Purkinje cell (primary cell): Measurements from ENCODE around the gene GDE1. TPM values are rescaled to one million over a fixed set of nuclear protein-coding genes. Genes with fewer than 3 reads are reported as not detected.

Experiments
- polyA plus RNA-seq: library from polyadenylated mRNA; unstranded; fragments of >200 nt; fragmentation: Nextera tagmentation; gene quantifications from 2 replicates; pipeline ENCODE4 v1.2.1, GENCODE V29; 2014

The GDE1 gene, protein sequence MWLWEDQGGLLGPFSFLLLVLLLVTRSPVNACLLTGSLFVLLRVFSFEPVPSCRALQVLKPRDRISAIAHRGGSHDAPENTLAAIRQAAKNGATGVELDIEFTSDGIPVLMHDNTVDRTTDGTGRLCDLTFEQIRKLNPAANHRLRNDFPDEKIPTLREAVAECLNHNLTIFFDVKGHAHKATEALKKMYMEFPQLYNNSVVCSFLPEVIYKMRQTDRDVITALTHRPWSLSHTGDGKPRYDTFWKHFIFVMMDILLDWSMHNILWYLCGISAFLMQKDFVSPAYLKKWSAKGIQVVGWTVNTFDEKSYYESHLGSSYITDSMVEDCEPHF
- 142 and 151 TPM in 2 replicates for polyA plus RNA-seq

DNA sequence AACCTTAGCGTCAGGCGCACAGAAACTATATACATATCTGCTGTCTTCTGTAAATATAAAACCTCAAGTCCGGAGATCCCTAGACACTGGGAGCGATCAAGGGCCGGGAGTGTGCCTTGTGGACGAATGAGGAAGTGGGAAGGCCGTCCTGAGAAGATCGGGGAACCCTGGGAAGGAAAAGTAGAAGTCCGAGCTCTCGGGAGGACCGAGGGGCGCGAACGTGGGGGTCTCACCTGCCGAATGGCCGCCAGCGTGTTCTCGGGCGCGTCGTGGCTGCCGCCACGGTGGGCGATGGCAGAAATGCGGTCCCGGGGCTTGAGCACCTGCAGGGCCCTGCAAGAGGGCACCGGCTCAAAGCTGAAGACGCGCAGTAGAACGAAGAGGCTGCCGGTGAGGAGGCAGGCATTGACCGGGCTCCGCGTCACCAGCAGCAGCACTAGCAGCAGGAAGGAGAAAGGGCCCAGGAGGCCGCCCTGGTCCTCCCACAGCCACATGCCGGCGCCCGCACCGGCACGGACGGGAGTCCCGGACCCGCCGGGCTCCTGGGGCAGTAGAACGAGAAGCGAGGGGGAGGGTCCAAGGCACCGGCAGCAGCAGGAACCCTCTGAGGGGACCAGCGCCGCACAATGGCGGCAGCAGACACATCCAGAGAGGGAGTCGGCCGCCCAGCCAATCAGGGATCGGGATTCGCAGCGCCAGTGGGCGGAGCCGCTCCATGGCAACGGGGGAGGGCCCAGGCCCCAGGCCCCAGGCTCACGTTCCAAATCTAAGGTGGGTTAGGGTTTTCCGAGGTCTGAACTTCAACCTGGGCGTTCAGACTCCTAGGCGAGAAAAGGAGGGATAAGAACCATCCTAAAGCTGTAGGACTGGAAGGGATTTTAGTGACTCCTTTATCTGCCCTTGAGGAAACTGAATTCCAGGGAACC, at the start of gene GDE1:
Gene GDE1 (minus strand): TSS at position 628 of the 926 bp plus-strand sequence. CDS start 134 bp downstream, at position 494.

DNA sequence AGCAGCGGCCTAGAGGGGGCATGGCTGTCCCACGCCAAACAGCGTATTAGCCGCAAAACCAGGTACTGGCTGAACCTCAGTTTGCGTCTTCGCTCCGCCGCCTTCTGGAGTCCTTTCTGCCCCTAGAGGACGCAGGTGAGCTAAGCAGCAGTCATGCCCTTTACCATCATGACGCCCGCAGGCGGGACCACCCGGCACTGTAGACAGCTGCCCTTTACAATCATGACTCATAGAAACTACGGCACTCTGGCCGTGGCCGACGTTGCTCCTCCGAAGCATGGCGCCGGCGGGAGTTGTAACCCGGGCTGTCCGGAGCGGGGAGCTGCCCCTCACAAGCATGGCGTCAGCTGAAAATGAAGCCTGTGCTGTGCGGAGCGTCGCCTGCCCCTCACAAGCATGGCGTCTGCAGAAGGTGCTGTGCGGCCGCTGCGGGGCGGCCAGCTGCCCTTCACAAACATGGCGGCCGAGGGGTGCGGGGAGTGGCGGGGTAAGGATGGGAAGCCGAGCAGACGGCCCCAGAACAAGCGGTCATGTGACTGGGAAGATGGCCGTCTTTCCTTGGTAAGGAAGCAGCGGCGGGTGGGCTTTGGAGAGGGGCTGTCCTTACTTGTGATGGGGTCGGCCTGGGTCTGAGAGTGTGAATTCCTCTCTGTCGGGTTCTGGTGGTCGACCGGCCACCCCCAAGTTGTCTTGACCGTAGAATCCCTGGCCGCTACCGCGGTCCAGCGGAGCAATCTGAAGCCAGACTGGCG, 33.5 kb upstream of the GDE1 start, which contains the start of gene VPS35L:
Gene VPS35L (plus strand): TSS at position 518 of the 752 bp plus-strand sequence. CDS start 27 bp downstream, at position 545.

DNA sequence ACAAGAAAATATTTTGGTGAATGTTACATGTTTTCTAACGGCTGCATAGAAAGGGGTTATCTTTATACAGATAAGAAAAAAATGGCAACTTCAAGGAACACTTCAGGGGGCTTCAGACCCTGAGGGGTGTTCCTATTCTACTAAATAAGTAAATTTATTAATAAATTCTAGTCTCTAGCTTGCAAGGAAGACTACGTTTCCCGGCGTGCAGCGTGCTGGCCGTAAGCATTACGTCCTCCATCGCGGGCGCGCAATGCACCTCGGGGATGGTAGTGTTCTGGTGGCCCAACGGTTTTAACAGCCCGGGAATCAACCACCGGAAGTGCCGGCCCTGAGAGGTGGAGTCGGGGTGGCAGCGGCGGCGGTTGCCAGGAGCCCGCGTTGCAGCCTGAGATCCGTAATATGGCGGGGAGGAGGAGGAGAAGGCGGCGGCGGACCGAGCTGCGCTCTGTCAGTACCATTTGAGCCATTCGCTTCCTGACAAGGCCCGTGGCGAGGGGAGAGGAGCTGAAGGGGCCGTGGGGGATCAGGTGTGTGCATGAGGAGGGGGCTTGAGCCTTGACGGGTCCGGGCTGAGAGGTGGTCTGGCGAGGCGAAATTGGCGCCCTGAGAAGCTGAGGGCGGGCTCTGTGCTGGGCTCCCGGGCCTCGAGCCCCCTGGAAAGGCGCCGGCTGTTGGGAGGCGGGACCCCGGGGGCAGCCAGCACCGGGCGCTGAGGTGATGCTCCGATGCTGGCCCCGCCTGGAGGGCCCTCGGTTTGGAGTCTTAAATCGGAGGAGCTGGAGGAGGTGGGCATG, 1.9 kb upstream of the GDE1 start, which contains the start of gene CCP110:
Gene CCP110 (plus strand): TSS at position 384 of the 797 bp plus-strand sequence. CDS start 3,940 bp downstream, outside the sequence.

Other genes starting within 250 kb of the GDE1 start
- gene CLEC19A, start 236.4 kb downstream of the GDE1 start, polyA plus RNA-seq: 4.4 TPM in 1 of 2 replicates, not detected in the other
- gene TMC5, start 104.2 kb downstream of the GDE1 start, polyA plus RNA-seq: not detected in 2 replicates
- 18.2 and 23.0 TPM in 2 replicates for gene CCP110, start 1.8 kb upstream of the GDE1 start, polyA plus RNA-seq
- gene VPS35L, start 33.6 kb upstream of the GDE1 start, polyA plus RNA-seq: 27.4 and 51.9 TPM in 2 replicates
- 31.2 and 43.8 TPM in 2 replicates for gene KNOP1, start 196.1 kb upstream of the GDE1 start, polyA plus RNA-seq
- gene IQCK, start 196.2 kb upstream of the GDE1 start, polyA plus RNA-seq: 183 and 236 TPM in 2 replicates